Caco-2 (cell line): ENCODE data around the gene DAB2IP. TPM values are rescaled to one million over a fixed set of nuclear protein-coding genes. Genes with fewer than 3 reads are reported as not detected.

ENCODE experiments used
- BruUV-seq: library from RNA; stranded (reverse); fragments of 400-500 nt; replicated peaks from 2 replicates; lab custom pipeline; 2021; lab: Mats Ljungman, UMichigan
- CTCF ChIA-PET: fragments of 300-600 bp; sonication (Branson Sonifier 250); formaldehyde crosslinking; loops from one replicate; lab custom pipeline; 2022; ENCODE audit warnings: antibody characterized with exemption; lab: Charles Lee
- POLR2A ChIA-PET: fragments of 300-600 bp; sonication (Branson Sonifier 250); formaldehyde crosslinking; loops from one replicate; lab custom pipeline; 2022; ENCODE audit warnings: antibody characterized with exemption; lab: Charles Lee
- DNase-seq, 2 experiments: peaks; one replicate each; pipeline versions ENCODE4 v3.0.0 to v3.0.0-alpha.2; 2020 to 2022
- H3K27me3 ChIP-seq: replicated peaks from 2 replicates; pipeline ENCODE4 v1.6.0; 2011; ENCODE audit warnings: low read length; ENCODE audit not compliant: control insufficient read depth, insufficient read depth
- H3K36me3 ChIP-seq: 2 replicates; pipeline ENCODE4 v1.5.1; 2011; ENCODE audit warnings: low read length; ENCODE audit not compliant: control insufficient read depth, insufficient read depth
- H3K4me1 ChIP-seq: fragments of 250-450 bp; sonication (Bioruptor Pico); 2 replicates; pipeline ENCODE4 v1.5.1; 2020; ENCODE audit warnings: mild to moderate bottlenecking
- H3K4me3 ChIP-seq: 2 replicates; pipeline ENCODE4 v1.5.1; 2011; ENCODE audit warnings: low read depth, mild to moderate bottlenecking, control low read depth, low read length
- H3K9me3 ChIP-seq: fragments of 250-450 bp; sonication (Bioruptor Pico); 2 replicates; pipeline ENCODE4 v1.5.1; 2020; ENCODE audit warnings: mild to moderate bottlenecking, moderate library complexity
- H3K27ac Mint-ChIP-seq: one replicate; pipeline ENCODE4 v1.8.0; 2022; ENCODE audit warnings: mixed read lengths; ENCODE audit not compliant: unreplicated experiment
- H3K27me3 Mint-ChIP-seq: one replicate; pipeline ENCODE4 v1.8.0; 2022; ENCODE audit warnings: mixed read lengths; ENCODE audit not compliant: insufficient read depth, unreplicated experiment
- H3K36me3 Mint-ChIP-seq: one replicate; pipeline ENCODE4 v1.8.0; 2022; ENCODE audit warnings: mild to moderate bottlenecking, mixed read lengths; ENCODE audit not compliant: insufficient read depth, unreplicated experiment
- H3K4me1 Mint-ChIP-seq: one replicate; pipeline ENCODE4 v1.8.0; 2022; ENCODE audit warnings: low read depth, mixed read lengths; ENCODE audit not compliant: unreplicated experiment
- H3K4me3 Mint-ChIP-seq: one replicate; pipeline ENCODE4 v1.8.0; 2022; ENCODE audit warnings: mild to moderate bottlenecking, moderate library complexity, mixed read lengths; ENCODE audit not compliant: unreplicated experiment
- H3K9me3 Mint-ChIP-seq: one replicate; pipeline ENCODE4 v1.8.0; 2022; ENCODE audit warnings: mixed read lengths; ENCODE audit not compliant: unreplicated experiment
- CTCF ChIP-seq, 2 experiments: fragments of 200-600 bp in 1 of 2; IDR thresholded peaks; 1 replicate in 1 of 2; 2 replicates in 1 of 2; pipeline versions ENCODE4 v1.5.1 to v1.8.0; 2011 to 2022; ENCODE audit warnings: antibody characterized with exemption in 1 of 2, control low read depth in 1 of 2, inconsistent platforms in 1 of 2, low read depth in 1 of 2, low read length in 1 of 2, mild to moderate bottlenecking in 1 of 2, moderate library complexity in 1 of 2; ENCODE audit not compliant: insufficient read depth in 1 of 2, severe bottlenecking in 1 of 2, unreplicated experiment in 1 of 2
- intact Hi-C: fragments of 100-400 bp; cut with micrococcal nuclease; formaldehyde crosslinking; loops from one replicate; pipeline ENCODE4 v1.10.0; 2022; ENCODE audit not compliant: unreplicated experiment
- total RNA-seq: library from RNA; stranded (reverse); gene quantifications from 2 replicates; pipeline ENCODE4 v1.2.3, GENCODE V29; 2022

DAB2IP gene
- total RNA-seq, 1 experiment from 2014 or later = 26.0 TPM

- Histone ChIP-seq H3K27me3 (no peaks in the 10 kb centered on the region), H3K4me1 (peaks cover 22% of the 10 kb centered on the region), H3K9me3 (no peaks in the 10 kb centered on the region), H3K4me3 (no peak overlapping the region), H3K36me3 (no peaks in the 10 kb centered on the region)
- intact Hi-C loops = no loop called here
- H3K9me3 Mint-ChIP-seq = no peaks in the 10 kb centered on the region
- no peak overlapping the region for H3K27ac Mint-ChIP-seq
- H3K36me3 Mint-ChIP-seq = no peaks in the 10 kb centered on the region
- ChIA-PET POLR2A (no interaction called here), CTCF (no interaction called here)
- DNase-seq = no peak
- no peak overlapping the region for H3K4me3 Mint-ChIP-seq
- no TSS peak for BruUV-seq
- peaks cover 18% of the 10 kb centered on the region for H3K4me1 Mint-ChIP-seq
- TF ChIP-seq CTCF (IDR thresholded peaks at IDR 0.05; ENCODE audit: insufficient read depth in 1 of 2, low read depth in 1 of 2, low read length in 1 of 2, severe bottlenecking in 1 of 2, unreplicated experiment in 1 of 2) = no peak
- no peaks in the 10 kb centered on the region for H3K27me3 Mint-ChIP-seq
Observed at GRCh38 chr9:121645853-121646807, 5.3 kb upstream of the DAB2IP start.

DNA sequence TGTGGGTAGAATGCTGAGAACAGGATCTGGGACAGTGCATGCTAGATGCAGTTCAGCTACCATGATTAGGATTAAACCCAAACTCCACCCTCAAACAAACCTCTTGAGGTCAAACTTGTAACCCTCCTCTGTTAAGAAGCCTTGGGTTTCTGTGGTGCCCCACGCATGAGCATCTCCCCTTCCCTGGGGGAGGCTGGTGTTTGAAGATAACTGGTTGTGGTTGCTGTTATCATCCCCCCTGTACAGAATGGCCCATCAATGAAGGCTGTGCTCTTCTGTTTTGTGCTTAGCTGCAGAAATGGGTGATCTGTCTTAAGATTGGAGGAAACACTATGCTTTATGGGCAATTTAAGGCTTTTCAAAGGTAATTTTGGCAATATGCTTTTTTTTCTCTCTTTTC, 4.4 kb upstream of the DAB2IP start:
- no peaks in the 10 kb centered on the region for H3K36me3 Mint-ChIP-seq
- no peak for DNase-seq
- H3K9me3 Mint-ChIP-seq = no peaks in the 10 kb centered on the region
- POLR2A ChIA-PET = no interaction called here
- peaks cover 22% of the 10 kb centered on the region for H3K4me1 ChIP-seq
- no peak overlapping the region for H3K4me3 Mint-ChIP-seq
- CTCF ChIA-PET = no interaction called here
- no peak overlapping the region for H3K4me3 ChIP-seq
- H3K27ac Mint-ChIP-seq = no peak overlapping the region
- intact Hi-C loops = no loop called here
- H3K27me3 ChIP-seq = no peaks in the 10 kb centered on the region
- BruUV-seq = no TSS peak
- H3K9me3 ChIP-seq = no peaks in the 10 kb centered on the region
- H3K27me3 Mint-ChIP-seq = no peaks in the 10 kb centered on the region
- no peak for TF ChIP-seq CTCF (IDR thresholded peaks at IDR 0.05; ENCODE audit: insufficient read depth in 1 of 2, low read depth in 1 of 2, low read length in 1 of 2, severe bottlenecking in 1 of 2, unreplicated experiment in 1 of 2)
- peaks cover 18% of the 10 kb centered on the region for H3K4me1 Mint-ChIP-seq
- H3K36me3 ChIP-seq = no peaks in the 10 kb centered on the region

DNA sequence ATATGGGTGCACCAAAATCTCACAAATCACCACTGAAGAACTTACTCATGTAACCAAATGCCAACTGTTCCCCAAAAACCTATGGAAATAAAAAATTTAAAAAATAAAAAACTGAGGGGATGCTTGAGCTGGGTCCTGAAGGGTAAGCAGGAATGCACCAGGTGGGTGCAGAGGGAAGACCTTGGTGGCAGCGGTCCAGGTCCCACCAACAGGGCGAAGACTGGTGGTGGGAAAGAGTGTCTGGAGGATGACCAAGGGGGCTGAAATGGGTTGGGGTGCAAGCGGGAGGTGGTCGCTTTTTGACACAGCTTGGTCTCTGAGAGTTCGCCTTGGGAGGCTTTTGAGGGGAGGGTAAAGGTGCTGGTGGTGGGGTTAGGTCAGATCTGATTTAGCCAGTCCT, 3.3 kb upstream of the DAB2IP start:
- no peaks in the 10 kb centered on the region for H3K36me3 ChIP-seq
- no TSS peak for BruUV-seq
- peaks cover 22% of the 10 kb centered on the region for H3K4me1 ChIP-seq
- no peak for DNase-seq
- Mint-ChIP-seq H3K9me3 (no peaks in the 10 kb centered on the region), H3K36me3 (no peaks in the 10 kb centered on the region), H3K4me3 (no peak overlapping the region), H3K4me1 (peaks cover 18% of the 10 kb centered on the region), H3K27me3 (no peaks in the 10 kb centered on the region), H3K27ac (no peak overlapping the region)
- no peaks in the 10 kb centered on the region for H3K27me3 ChIP-seq
- no peak for TF ChIP-seq CTCF (IDR thresholded peaks at IDR 0.05; ENCODE audit: insufficient read depth in 1 of 2, low read depth in 1 of 2, low read length in 1 of 2, severe bottlenecking in 1 of 2, unreplicated experiment in 1 of 2)
- H3K9me3 ChIP-seq = no peaks in the 10 kb centered on the region
- ChIA-PET CTCF (no interaction called here), POLR2A (no interaction called here)
- intact Hi-C loops = no loop called here
- no peak overlapping the region for H3K4me3 ChIP-seq
